ENCODE results near the gene HERC3. TPM values are rescaled to one million over a fixed set of nuclear protein-coding genes. Genes with fewer than 3 reads are reported as not detected.

The HERC3 gene
- total and polyA plus RNA-seq, 2 donors (not counting 3 experiments of a cell fraction or from before 2014, with no cell fraction given) = 6.3 to 21.2 TPM

DNA sequence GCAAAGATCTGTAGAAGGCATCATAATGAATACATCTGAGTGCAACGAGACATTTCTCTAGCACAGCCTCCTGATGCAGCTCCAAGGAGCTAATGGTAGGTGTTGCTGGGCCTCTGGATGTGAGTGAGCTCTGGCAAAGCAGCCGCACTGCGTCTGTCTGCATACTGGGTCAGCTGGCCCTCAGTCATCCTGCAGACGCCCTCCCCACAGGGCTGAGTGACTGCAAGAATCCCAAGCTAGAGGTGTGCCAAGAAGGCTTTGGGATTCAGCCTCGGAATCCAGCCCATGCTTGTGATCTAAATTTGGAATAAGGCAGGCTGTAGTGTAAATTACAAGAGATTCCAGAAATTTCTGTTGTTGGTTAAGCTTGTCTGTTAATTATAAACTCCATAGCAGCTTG lies 18.5 kb downstream of the HERC3 start:
- H3K9ac ChIP-seq (replicated peaks; ENCODE audit: extremely low read depth, insufficient read depth, low read length) = no peak overlapping the region
- H2AFZ ChIP-seq (ENCODE audit: low read depth, low read length) = no peak overlapping the region
- POLR2A ChIA-PET = no interaction called here
- peak overlapping the region; percentile 85 for H3K27ac ChIP-seq (ENCODE audit: insufficient read depth, low read depth, low read length)
- H3K9me3 ChIP-seq (replicated peaks; ENCODE audit: control insufficient read depth, insufficient read depth, low read length) = no peaks in the 10 kb centered on the region
- peaks cover 7% of the 10 kb centered on the region for H3K79me2 ChIP-seq (ENCODE audit: control insufficient read depth, insufficient read depth, low read length)
- no peaks in the 10 kb centered on the region for H3K27me3 ChIP-seq (ENCODE audit: control insufficient read depth in 2 of 2, insufficient read depth in 2 of 2, low read length in 2 of 2)
- DNase-seq (ENCODE audit: low read depth, low spot score) (no peak), FAIRE-seq (no peak)
- no peak overlapping the region for H3K4me2 ChIP-seq (ENCODE audit: insufficient read depth, low read length)
- TF ChIP-seq GATA2 (IDR thresholded peaks at IDR 0.05; ENCODE audit: insufficient read depth, insufficient read length, low read depth, low read length) (no peak), POLR2AphosphoS5 (IDR thresholded peaks at IDR 0.05; ENCODE audit: insufficient read depth, low read depth, low read length) (no peak), MYC (IDR thresholded peaks at IDR 0.05; ENCODE audit: low read depth, low read length) (no peak), POLR2A (IDR thresholded peaks at IDR 0.05; ENCODE audit: low read depth, low read length) (no peak), FOS (IDR thresholded peaks at IDR 0.05; ENCODE audit: borderline replicate concordance, insufficient read depth, low read length) (no peak), EZH2 (IDR thresholded peaks at IDR 0.05; ENCODE audit: borderline replicate concordance, low read depth, low read length, severe bottlenecking) (no peak)
- TF ChIP-seq, protein P1, sequence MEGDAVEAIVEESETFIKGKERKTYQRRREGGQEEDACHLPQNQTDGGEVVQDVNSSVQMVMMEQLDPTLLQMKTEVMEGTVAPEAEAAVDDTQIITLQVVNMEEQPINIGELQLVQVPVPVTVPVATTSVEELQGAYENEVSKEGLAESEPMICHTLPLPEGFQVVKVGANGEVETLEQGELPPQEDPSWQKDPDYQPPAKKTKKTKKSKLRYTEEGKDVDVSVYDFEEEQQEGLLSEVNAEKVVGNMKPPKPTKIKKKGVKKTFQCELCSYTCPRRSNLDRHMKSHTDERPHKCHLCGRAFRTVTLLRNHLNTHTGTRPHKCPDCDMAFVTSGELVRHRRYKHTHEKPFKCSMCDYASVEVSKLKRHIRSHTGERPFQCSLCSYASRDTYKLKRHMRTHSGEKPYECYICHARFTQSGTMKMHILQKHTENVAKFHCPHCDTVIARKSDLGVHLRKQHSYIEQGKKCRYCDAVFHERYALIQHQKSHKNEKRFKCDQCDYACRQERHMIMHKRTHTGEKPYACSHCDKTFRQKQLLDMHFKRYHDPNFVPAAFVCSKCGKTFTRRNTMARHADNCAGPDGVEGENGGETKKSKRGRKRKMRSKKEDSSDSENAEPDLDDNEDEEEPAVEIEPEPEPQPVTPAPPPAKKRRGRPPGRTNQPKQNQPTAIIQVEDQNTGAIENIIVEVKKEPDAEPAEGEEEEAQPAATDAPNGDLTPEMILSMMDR (IDR thresholded peaks at IDR 0.05; ENCODE audit: extremely low read depth in 1 of 2, insufficient read depth in 1 of 2, low read depth in 1 of 2, low read length in 2 of 2) = no peak
- TF ChIP-seq, protein P2, sequence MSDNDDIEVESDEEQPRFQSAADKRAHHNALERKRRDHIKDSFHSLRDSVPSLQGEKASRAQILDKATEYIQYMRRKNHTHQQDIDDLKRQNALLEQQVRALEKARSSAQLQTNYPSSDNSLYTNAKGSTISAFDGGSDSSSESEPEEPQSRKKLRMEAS (IDR thresholded peaks at IDR 0.05; ENCODE audit: insufficient read depth, insufficient read length) = no peak
- no TSS peak for BruUV-seq (replicated peaks)
- no peaks in the 10 kb centered on the region for H3K9me1 ChIP-seq (replicated peaks; ENCODE audit: control insufficient read depth, extremely low read depth, insufficient read depth, low read length)
- dilution Hi-C loops (cut with MboI; ENCODE audit: extremely low pct_ligation_motif_present, low sequenced_read_pairs) (no loop called here), intact Hi-C loops (cut with micrococcal nuclease) (loop anchor here (1.0 kb wide), 1 partner anchor 19 kb away; no protein-coding TSS in a partner anchor)
- peaks cover 0 to 3% of the 10 kb centered on the region in 2 experiments for H3K36me3 ChIP-seq (ENCODE audit: control insufficient read depth in 2 of 2, extremely low read depth in 1 of 2, insufficient read depth in 2 of 2, low read length in 2 of 2)
- H3K4me3 ChIP-seq (replicated peaks in 1 of 3; ENCODE audit: insufficient read depth in 1 of 3, low read depth in 1 of 3, low read length in 3 of 3) = no peak overlapping the region
- H4K20me1 ChIP-seq (replicated peaks; ENCODE audit: control insufficient read depth, extremely low read depth, insufficient read depth, low read length) = no peaks in the 10 kb centered on the region
- H3K4me1 ChIP-seq (ENCODE audit: control insufficient read depth, extremely low read depth, insufficient read depth, low read length) = peaks cover 54% of the 10 kb centered on the region
- CTCF ChIA-PET = interaction anchor here (0.6 to 3.9 kb wide), 5 partner anchors 10 to 71 kb away, joined by 3 to 16 read pairs (median 13); no protein-coding TSS in a partner anchor

Measured in endothelial cell of umbilical vein (primary cell).